Muscle of leg (tissue), 11 donors: ENCODE measurements around the gene SOX13. TPM values are rescaled to one million over a fixed set of nuclear protein-coding genes. Genes with fewer than 3 reads are reported as not detected.

ENCODE experiments used
- DNase-seq: peaks from one replicate; pipeline ENCODE4 v3.0.0; 2013
- H3K27ac ChIP-seq: one replicate; pipeline ENCODE4 v1.5.1; 2013; ENCODE audit warnings: mild to moderate bottlenecking, low read length, control low read depth
- H3K27me3 ChIP-seq: one replicate; pipeline ENCODE4 v1.6.1; 2013; ENCODE audit warnings: low read length; ENCODE audit not compliant: control insufficient read depth, insufficient read depth
- H3K36me3 ChIP-seq: one replicate; pipeline ENCODE4 v1.6.1; 2013; ENCODE audit warnings: low read length; ENCODE audit not compliant: control insufficient read depth, insufficient read depth
- H3K4me1 ChIP-seq: one replicate; pipeline ENCODE4 v1.6.1; 2013; ENCODE audit warnings: low read length; ENCODE audit not compliant: control insufficient read depth, insufficient read depth
- H3K4me3 ChIP-seq: one replicate; pipeline ENCODE4 v1.5.1; 2013; ENCODE audit warnings: low read length, control low read depth
- H3K9me3 ChIP-seq: replicated peaks from 2 replicates; pipeline ENCODE4 v1.6.1; 2013; ENCODE audit warnings: low read depth, low read length; ENCODE audit not compliant: control insufficient read depth
- WGBS: methylation state at CpG from one replicate; pipeline ENCODE4 v1.1.5; 2013; ENCODE audit warnings: missing lambda C conversion rate; ENCODE audit not compliant: insufficient coverage; 5-methylcytosine and 5-hydroxymethylcytosine counted together
- polyA plus RNA-seq, 8 donors: library from polyadenylated mRNA; unstranded; fragments of 120-200 nt; gene quantifications; one replicate each; pipeline versions ENCODE4 v1.2.1 to v1.2.3, GENCODE V29; 2013; ENCODE audit warnings: inconsistent platforms in 1 of 8, low replicate concordance in 1 of 8; ENCODE audit not compliant: insufficient read length in 8 of 8, insufficient read depth in 1 of 8
- total RNA-seq: library from RNA; stranded (reverse); fragments of 120-200 nt; gene quantifications from one replicate; pipeline ENCODE4 v1.2.4, GENCODE V29; 2013

Gene SOX13
- total and polyA plus RNA-seq, 9 donors = 11.0 to 29.3 (median 18.8) TPM

DNA sequence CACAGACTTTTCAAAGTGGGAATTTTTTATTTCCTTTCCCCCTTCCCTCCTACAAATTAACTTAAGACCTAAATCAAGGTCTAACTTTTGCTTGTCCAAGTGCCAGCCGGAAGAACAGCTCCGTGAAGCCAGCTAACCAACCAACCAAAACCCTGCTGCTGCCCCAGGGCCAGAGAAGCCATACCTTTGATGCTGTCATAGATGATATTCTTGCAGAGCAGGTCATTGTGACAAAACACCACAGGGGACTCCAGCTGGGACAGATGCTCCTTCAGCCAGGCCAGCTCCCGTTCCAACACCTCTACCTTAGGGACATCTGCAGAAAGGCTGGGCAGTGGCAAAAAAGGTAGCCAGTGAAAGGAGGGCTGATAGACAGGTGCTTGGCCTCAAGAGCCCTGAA lies 68.2 kb downstream of the SOX13 start:
- Histone ChIP-seq H3K27me3 (no peaks in the 10 kb centered on the region), H3K9me3 (no peaks in the 10 kb centered on the region), H3K4me1 (no peaks in the 10 kb centered on the region), H3K4me3 (no peak overlapping the region), H3K36me3 (no peaks in the 10 kb centered on the region), H3K27ac (no peak overlapping the region)
- no peak for DNase-seq
- no CpG with 5 or more reads among the region's 3 CpGs for WGBS

DNA sequence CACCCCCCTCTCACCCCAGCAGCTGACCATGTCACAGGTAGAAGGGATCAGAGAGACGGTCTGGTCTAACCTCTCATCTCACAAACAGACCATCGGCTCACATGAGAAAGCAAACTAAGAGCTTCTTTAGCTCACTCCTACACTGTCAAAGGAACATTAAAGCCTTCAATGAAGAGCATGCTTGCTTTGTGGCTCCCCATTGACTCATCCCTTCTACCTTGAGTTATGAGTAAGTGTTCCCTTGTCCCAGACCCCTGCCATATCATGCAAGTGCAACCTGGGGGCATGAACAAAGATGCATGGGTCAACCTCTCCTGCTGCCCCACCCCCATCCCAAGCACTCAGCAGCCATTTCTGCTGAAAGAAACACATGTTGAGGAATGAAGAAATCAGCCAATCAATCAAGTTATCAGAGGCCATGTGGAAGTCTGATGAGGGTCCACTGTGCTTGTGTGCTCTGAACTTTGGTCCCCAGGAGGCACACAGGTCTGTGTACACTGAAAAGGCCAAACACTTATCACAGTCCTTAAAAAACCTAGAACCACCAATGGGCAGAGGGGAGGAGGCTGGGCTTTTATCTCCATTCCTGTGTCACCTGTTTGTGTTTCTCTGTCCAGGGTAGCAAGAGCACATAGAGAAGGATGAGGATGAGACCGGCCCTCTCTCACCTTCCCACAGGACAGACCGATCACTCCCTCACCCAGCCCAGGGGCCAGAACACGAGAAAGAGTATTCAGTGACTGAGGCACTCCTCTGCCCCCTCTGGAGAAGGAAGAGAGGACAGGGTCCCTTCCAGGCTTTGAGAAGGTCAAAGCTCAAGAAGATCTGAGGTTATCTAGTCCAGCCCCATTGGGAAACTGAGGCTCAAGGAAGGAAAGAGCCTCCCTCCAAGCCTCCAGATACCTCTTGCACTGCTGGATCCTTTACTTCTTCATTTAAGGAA lies 69.4 kb downstream of the SOX13 start:
- WGBS = 92% methylated on average over 2 of the region's 5 CpGs
- H3K27me3 ChIP-seq = no peaks in the 10 kb centered on the region
- no peak overlapping the region for H3K4me3 ChIP-seq
- no peak overlapping the region for H3K27ac ChIP-seq
- no peaks in the 10 kb centered on the region for H3K9me3 ChIP-seq
- H3K36me3 ChIP-seq = no peaks in the 10 kb centered on the region
- H3K4me1 ChIP-seq = no peaks in the 10 kb centered on the region
- DNase-seq = no peak

DNA sequence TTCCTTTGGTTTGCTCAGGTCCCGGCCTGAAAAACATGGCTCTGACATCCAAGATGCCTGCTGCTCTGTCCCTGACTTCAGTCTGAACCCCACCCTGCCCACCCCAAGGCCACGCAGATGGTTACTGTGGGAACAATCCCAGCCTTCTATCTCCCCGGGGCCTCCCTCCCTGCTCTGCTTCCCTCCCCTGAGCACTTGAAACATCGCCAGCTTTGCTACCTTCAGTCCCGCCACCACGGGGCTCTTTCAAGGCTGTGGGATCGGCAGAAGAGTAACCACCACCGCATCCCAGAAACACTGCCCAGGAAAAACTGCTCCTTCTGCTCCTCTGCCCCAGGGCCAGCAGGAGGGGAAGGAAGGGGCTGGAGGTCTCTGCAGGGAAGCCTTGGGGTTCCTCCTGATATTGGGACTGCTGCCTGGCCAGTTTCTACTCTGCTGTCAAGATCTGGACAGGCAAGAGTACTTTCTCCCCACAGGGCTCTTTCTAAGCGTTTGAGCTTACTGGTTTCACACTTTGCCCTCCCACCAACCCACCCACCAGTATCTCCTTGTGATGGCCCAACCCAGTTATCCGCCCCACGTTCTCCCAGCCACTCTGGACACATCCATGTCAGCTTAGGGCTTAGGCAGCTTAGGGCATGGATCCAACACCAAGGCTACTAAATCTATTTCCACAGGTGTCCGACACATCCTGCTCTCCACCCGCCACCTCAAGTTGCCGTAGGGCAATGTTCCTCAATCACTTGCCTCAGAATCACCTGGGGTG lies 70.5 kb downstream of the SOX13 start:
- DNase-seq = no peak
- Histone ChIP-seq H3K36me3 (no peaks in the 10 kb centered on the region), H3K9me3 (no peaks in the 10 kb centered on the region), H3K27ac (no peak overlapping the region), H3K4me1 (no peaks in the 10 kb centered on the region), H3K27me3 (no peaks in the 10 kb centered on the region), H3K4me3 (no peak overlapping the region)
- WGBS = 79% methylated on average over 8 of the region's 14 CpGs

DNA sequence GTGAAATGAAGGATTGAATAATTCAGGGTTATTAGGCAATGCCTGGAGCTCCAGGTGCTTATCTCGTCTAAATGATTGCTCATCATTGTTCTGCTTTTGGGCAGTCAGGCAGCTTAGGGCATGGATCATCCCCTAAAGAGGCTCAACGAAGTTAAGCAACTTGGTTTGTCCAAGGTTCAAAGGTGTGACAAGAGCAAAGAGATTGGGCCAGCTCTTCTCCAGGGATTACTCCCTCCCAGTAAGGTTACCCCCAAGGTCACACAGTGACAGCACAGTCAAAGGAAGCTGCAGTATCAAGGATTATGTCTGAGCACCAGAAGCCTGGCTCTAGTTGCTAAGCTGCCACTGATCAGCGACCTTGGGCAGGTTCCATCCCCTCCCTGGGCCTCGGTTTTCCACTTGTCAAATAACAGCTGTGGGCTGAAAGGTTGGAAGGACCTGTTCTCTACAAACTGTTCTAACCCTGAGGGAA lies 72.2 kb downstream of the SOX13 start:
- no peak for DNase-seq
- H3K27me3 ChIP-seq = no peaks in the 10 kb centered on the region
- H3K36me3 ChIP-seq = no peaks in the 10 kb centered on the region
- no peak overlapping the region for H3K4me3 ChIP-seq
- no peak overlapping the region for H3K27ac ChIP-seq
- no peaks in the 10 kb centered on the region for H3K9me3 ChIP-seq
- no peaks in the 10 kb centered on the region for H3K4me1 ChIP-seq
- 77% methylated on average over 4 of the region's 4 CpGs for WGBS

DNA sequence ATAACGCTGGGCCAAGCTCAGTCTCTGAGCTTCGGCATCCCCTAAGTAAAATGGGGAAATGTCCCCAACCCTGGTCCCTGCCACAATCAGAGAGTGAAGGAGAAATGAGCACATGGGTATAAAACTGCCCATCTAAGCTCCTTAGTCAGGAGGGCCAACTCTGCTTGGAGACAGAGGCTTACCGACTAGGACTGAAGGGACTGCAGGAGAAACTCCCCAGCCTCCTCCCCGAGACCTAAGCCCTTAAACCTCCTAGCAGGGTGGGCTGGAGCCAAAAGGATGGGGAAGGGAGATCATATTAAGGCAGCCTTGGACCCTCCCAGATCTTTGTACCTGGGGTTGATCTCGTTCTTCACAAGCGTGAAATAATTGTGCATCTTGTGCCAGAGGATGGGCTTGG lies 73.4 kb downstream of the SOX13 start:
- DNase-seq = no peak
- peaks cover 10% of the 10 kb centered on the region for H3K4me1 ChIP-seq
- H3K27ac ChIP-seq = no peak overlapping the region
- H3K4me3 ChIP-seq = no peak overlapping the region
- no peaks in the 10 kb centered on the region for H3K9me3 ChIP-seq
- no peaks in the 10 kb centered on the region for H3K36me3 ChIP-seq
- peaks cover 2% of the 10 kb centered on the region for H3K27me3 ChIP-seq
- WGBS = 93% methylated on average over 3 of the region's 6 CpGs

DNA sequence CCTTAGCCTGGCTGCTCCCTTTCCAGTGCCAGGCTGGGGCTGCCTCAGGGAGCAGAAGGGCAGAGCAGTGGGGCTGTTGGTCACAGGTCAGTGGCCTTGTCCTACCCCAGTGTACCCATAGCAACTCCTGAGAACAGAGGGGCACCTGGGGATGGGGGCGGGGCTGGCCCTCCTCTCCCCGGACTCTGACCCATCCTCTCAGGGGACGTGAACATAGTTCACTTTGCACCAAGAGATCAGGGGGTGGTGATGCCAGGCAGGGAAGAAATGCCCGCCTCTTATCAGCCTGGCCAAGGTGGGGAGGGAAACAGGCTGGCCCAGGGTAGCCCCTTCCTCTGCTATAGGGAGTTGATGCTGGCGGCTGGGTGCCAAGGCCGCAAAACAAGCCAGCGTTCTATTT lies 74.0 kb downstream of the SOX13 start:
- Histone ChIP-seq H3K4me1 (peaks cover 11% of the 10 kb centered on the region), H3K4me3 (no peak overlapping the region), H3K27me3 (peaks cover 3% of the 10 kb centered on the region), H3K27ac (no peak overlapping the region), H3K36me3 (no peaks in the 10 kb centered on the region), H3K9me3 (no peaks in the 10 kb centered on the region)
- WGBS = 95% methylated on average over 3 of the region's 7 CpGs
- no peak for DNase-seq

DNA sequence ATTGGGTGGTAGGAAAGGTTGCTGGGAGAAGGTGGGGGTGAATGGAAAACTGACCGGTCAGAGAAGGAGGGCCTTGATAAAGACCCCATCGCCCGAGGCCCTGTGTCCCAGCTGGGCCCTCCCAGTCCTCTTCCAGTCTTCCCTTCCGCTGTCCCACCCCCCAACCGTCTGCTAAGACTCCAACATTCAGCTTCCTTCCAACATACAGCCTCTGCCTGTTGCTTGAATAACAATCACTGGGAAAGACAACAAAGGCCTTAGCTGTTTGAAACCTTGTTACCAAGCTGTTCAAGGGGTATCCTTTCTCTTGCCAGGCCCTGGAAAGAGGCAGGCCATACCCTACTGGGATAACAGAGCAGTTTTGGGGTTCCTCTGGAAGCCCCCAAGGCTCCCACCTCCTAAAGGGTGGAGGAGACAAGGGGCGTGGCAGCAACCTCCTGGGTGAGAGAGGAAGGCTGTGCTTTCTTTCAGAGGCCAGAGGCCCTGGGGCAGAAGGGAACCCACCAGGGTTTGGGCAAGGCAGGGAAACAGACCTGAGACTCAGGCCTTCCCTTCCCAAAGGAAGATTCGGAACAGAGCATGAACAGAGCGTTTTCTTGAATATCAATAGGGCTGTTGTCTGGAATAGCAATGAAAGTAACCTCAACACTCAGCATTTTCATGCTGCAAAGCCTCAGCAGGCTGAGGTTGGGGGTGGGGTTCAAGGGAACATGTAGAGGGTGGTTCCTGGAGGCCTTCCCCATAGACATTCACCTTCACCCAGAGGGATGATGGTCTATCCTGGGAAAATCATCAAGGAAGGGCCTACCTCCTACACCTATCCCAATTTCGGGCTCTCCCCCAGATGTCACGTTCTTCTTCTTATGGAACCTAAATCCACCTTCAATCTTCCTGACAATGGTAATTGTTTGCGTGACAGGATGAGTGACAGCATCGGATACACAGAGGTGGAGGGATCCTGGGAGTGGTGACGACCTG lies 74.8 kb downstream of the SOX13 start:
- 71% methylated on average over 7 of the region's 13 CpGs for WGBS
- H3K36me3 ChIP-seq = no peaks in the 10 kb centered on the region
- H3K4me3 ChIP-seq = no peak overlapping the region
- H3K27me3 ChIP-seq = peaks cover 8% of the 10 kb centered on the region
- no peaks in the 10 kb centered on the region for H3K9me3 ChIP-seq
- no peak overlapping the region for H3K27ac ChIP-seq
- no peak for DNase-seq
- peaks cover 18% of the 10 kb centered on the region for H3K4me1 ChIP-seq

DNA sequence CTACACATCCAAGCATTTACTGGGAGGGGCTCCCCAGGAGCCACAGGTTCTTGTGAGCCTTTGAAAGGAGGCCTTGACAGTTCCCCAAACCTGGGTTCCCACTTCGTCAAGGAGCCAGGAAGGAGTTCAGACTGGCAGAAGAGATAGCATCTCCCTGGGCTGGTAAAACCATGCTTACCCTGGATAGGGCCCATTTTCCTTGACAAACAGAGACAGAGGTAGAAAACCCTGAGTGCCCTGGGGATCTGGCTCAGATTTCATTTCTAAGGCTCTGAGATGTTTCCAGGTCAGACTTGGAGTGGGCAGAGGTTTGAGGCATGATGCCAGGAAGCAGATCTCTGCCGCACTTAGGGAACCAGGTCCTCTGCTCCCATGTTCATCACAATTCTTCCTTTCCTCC lies 76.2 kb downstream of the SOX13 start:
- H3K4me3 ChIP-seq = no peak overlapping the region
- H3K36me3 ChIP-seq = no peaks in the 10 kb centered on the region
- 73% methylated on average over 2 of the region's 2 CpGs for WGBS
- no peak overlapping the region for H3K27ac ChIP-seq
- peaks cover 10% of the 10 kb centered on the region for H3K27me3 ChIP-seq
- DNase-seq = no peak
- H3K4me1 ChIP-seq = peaks cover 18% of the 10 kb centered on the region
- no peaks in the 10 kb centered on the region for H3K9me3 ChIP-seq

DNA sequence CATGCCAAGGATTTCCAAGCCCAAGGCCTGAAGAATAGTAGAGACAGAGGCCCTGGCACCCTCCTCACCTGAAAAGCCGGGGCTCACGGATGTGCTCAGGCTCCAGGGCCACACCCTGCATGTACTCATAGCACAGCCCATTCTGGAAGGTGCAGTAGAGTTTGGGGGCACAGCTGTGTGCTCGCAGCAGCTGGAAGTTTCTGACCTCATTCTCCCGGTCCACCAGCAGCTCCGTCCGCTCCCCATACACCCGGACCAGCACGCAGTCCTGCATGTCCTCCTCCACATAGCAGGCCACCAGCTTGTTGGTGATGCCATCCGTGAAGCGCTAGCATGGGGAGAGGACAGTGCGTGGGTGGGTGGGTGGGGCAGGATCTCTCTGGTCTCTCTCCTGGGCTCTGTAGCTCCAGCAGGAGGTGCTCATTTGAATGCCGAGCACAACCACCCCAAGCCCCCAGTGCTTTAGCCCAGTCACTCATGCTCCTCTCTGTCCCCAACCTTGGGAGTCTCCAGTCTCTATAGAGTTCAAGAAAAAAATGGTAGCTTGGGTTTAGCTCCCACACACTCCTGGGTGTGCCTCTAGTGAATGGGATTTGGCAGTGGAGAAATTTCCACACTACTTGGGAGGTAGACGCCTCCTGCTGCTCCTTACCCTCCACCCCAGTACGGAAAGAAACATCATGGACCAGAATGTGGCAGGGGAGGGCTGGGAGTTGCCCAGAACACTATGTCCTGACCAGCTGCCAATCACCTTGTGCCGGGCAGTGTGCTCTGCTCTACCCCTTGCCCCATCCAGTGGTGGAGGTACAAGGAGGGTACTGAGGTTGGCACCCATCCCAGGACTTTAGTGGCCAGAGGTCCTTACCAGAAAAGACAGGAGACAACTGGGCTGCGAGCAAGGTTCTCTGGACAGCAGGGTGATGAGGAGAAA lies 77.0 kb downstream of the SOX13 start:
- Histone ChIP-seq H3K27me3 (peaks cover 14% of the 10 kb centered on the region), H3K36me3 (no peaks in the 10 kb centered on the region), H3K4me1 (peaks cover 18% of the 10 kb centered on the region), H3K4me3 (no peak overlapping the region), H3K9me3 (no peaks in the 10 kb centered on the region), H3K27ac (no peak overlapping the region)
- DNase-seq = no peak
- WGBS = 57% methylated on average over 4 of the region's 16 CpGs
